ENCODE measurements around the gene EFNB1. TPM values are rescaled to one million over a fixed set of nuclear protein-coding genes. Genes with fewer than 3 reads are reported as not detected.

EFNB1 gene
- total and polyA plus RNA-seq, 10 donors, result 4.8 to 48.7 (median 29.9) TPM

DNA sequence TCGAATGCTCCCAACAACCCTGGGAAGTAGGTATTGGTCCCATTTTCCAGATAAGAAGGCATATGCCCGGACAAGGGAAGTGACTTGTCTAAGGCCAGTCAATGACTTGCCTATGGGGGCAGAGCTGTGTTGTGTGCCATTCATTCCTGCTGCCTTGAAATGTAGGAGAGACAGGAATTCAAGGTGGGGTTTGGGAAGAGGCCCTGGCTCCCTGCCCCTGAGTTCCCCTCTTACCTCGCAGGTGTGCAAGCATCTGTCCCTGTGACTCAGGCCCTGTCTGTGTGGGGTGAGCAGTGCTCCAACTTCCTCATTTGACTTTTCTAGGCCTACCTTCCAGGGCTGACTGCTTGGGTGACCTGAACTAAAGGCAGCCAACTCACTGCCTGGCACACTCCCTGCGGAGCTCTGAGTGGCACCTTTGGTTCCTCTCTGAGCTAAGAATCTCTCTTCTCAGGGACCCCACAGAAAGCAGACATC is 5.1 kb downstream of the EFNB1 start:
- WGBS, 5 donors, result 55 to 65% (median 64%) methylated on average over 2 to 4 of the region's 4 CpGs
- no peaks in the 10 kb centered on the region for H3K9me3 ChIP-seq
- H3K4me1 ChIP-seq, result peaks cover 0 to 47% (median 13%) of the 10 kb centered on the region in 6 donors
- intact Hi-C loops (cut with DNase I; ENCODE audit: low total_unique reads), result no loop called here
- H3K27ac ChIP-seq, result no peak overlapping the region
- TF ChIP-seq POLR2AphosphoS5 (IDR thresholded peaks at IDR 0.05), result no peak
- TF ChIP-seq, protein P1, sequence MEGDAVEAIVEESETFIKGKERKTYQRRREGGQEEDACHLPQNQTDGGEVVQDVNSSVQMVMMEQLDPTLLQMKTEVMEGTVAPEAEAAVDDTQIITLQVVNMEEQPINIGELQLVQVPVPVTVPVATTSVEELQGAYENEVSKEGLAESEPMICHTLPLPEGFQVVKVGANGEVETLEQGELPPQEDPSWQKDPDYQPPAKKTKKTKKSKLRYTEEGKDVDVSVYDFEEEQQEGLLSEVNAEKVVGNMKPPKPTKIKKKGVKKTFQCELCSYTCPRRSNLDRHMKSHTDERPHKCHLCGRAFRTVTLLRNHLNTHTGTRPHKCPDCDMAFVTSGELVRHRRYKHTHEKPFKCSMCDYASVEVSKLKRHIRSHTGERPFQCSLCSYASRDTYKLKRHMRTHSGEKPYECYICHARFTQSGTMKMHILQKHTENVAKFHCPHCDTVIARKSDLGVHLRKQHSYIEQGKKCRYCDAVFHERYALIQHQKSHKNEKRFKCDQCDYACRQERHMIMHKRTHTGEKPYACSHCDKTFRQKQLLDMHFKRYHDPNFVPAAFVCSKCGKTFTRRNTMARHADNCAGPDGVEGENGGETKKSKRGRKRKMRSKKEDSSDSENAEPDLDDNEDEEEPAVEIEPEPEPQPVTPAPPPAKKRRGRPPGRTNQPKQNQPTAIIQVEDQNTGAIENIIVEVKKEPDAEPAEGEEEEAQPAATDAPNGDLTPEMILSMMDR (IDR thresholded peaks at IDR 0.05 in 8 of 11, conservative IDR thresholded peaks at IDR 0.05 in 3 of 11), result no peak
- no peak for TF ChIP-seq POLR2A (IDR thresholded peaks at IDR 0.05)
- peaks cover 0 to 17% (median 4%) of the 10 kb centered on the region in 7 donors for H3K27me3 ChIP-seq (replicated peaks in 1 of 7)
- DNase-seq, result no peak
- H3K4me3 ChIP-seq, result peak overlapping the region in 1 of 8 donors; percentile 80
- H3K36me3 ChIP-seq, result peaks cover 0 to 4% (median 0%) of the 10 kb centered on the region in 6 donors

DNA sequence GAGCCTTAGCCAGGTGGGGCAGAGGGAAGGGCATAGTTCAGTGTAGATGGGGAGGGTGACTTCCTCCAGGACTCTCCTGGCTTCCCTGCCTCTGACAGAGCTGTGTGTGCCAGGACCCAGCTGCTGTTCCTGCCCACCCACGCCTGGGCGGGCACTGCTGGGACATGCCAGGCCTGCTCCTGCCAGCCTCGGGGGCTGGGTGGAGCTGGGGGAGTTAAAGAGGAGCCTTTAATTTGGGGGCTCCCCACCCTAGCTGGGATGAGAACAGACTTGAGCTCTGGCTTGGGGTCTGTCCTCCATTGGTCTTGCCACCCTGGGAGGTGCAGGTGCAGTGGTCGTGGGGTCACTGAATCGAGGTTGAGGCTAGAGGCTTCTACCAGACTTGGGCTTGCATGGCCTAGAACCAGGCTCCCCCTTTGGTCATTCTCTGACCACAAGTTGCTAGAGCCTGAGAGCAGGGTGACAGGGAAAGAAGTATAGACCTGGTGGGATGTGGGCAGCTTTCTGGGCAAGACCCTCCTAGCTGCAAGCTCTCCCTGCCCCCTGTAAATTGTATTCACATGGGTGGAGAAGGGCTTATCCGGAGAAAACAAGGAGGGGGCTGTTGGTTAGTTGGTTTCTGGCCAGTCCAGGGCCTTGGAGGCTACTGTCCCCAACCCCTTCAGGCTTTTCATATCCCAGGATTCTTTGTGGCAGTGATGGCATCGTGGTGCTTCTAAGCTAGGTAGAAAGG is 5.7 kb downstream of the EFNB1 start:
- Histone ChIP-seq H3K4me3 (no peak overlapping the region), H3K27ac (no peak overlapping the region), H3K36me3 (peaks cover 0 to 9% (median 0%) of the 10 kb centered on the region in 6 donors), H3K27me3 (replicated peaks in 1 of 7) (peaks cover 0 to 11% (median 4%) of the 10 kb centered on the region in 7 donors), H3K4me1 (peaks cover 0 to 45% (median 13%) of the 10 kb centered on the region in 6 donors), H3K9me3 (no peaks in the 10 kb centered on the region)
- DNase-seq, result no peak
- intact Hi-C loops (cut with DNase I; ENCODE audit: low total_unique reads), result no loop called here
- TF ChIP-seq POLR2AphosphoS5 (IDR thresholded peaks at IDR 0.05) (no peak), POLR2A (IDR thresholded peaks at IDR 0.05) (no peak)
- TF ChIP-seq, protein P1 (IDR thresholded peaks at IDR 0.05 in 8 of 11, conservative IDR thresholded peaks at IDR 0.05 in 3 of 11), result no peak
- 69 to 89% (median 75%) methylated on average over 1 to 7 of the region's 7 CpGs for WGBS, 5 donors

DNA sequence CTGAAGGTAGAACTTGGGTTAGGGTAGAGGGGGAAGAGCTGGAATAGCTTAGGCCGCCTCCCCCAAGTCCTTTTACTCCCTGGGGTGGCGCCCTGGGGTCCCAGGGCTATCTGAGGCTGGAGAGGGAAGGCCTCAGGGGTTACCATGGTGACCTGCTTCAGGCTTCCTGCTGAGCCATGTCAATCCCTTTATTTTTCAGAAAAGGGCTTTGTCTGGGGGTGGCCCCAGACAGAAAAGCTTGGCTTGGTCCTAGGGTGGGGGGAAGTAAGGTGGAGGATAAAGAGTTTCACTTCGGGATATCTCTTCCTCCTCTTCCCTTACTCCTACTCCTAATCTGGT is 6.3 kb downstream of the EFNB1 start:
- no peaks in the 10 kb centered on the region for H3K9me3 ChIP-seq
- H3K27me3 ChIP-seq (replicated peaks in 1 of 7), result peaks cover 0 to 6% (median 2%) of the 10 kb centered on the region in 7 donors
- H3K4me3 ChIP-seq, result no peak overlapping the region
- no peak for TF ChIP-seq POLR2A (IDR thresholded peaks at IDR 0.05)
- DNase-seq, result no peak
- peaks cover 0 to 14% (median 4%) of the 10 kb centered on the region in 6 donors for H3K36me3 ChIP-seq
- no peak overlapping the region for H3K27ac ChIP-seq
- WGBS, 5 donors, result 52 to 100% (median 91%) methylated on average over 3 of the region's 3 CpGs
- H3K4me1 ChIP-seq, result peaks cover 0 to 39% (median 13%) of the 10 kb centered on the region in 6 donors
- intact Hi-C loops (cut with DNase I; ENCODE audit: low total_unique reads), result no loop called here

DNA sequence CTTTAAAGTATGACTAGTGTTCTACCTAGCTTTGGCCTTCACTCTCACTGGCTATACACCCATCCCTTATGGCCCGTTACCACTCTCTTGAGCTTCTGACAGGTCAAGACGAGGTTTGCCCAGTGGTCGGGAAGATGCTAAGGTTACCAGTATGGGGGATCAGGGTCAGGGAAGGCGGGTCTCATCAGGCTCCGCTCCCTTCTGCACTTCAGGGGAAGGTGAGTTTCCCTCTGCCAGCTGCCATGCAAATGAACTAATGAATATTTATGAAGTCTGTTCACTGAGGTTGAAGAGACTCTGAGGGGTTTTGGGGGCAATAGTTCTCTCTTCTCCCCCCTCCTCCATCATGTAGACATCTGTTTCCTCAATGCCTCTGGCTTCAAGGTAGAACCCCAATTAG is 6.6 kb downstream of the EFNB1 start:
- Histone ChIP-seq H3K9me3 (no peaks in the 10 kb centered on the region), H3K27ac (no peak overlapping the region), H3K27me3 (replicated peaks in 1 of 7) (peaks cover 0 to 2% (median 0%) of the 10 kb centered on the region in 7 donors), H3K4me1 (peaks cover 0 to 35% (median 13%) of the 10 kb centered on the region in 6 donors), H3K4me3 (no peak overlapping the region), H3K36me3 (peaks cover 0 to 18% (median 6%) of the 10 kb centered on the region in 6 donors)
- intact Hi-C loops (cut with DNase I; ENCODE audit: low total_unique reads), result no loop called here
- 73 to 100% (median 84%) methylated on average over 2 to 5 of the region's 5 CpGs for WGBS, 5 donors
- TF ChIP-seq, protein P1 (IDR thresholded peaks at IDR 0.05 in 8 of 11, conservative IDR thresholded peaks at IDR 0.05 in 3 of 11), result no peak
- TF ChIP-seq POLR2AphosphoS5 (IDR thresholded peaks at IDR 0.05) (no peak), POLR2A (IDR thresholded peaks at IDR 0.05) (no peak)
- DNase-seq, result no peak

All from spleen (tissue), 11 donors.